WTC11 (cell line): Measurements from ENCODE around the gene KCNQ4. TPM values are rescaled to one million over a fixed set of nuclear protein-coding genes. Genes with fewer than 3 reads are reported as not detected.

Experiments
- ATAC-seq: fragments of 200-7000 bp; cut with Tn5 transposase; 2 replicates; pipeline ENCODE4 v1.10.0; 2021; ENCODE audit warnings: mild to moderate bottlenecking, moderate library complexity
- CTCF ChIA-PET: fragments of 300-600 bp; sonication (Branson Sonifier 250); formaldehyde crosslinking; loops from one replicate; lab custom pipeline; 2021; ENCODE audit warnings: antibody characterized with exemption; lab: Charles Lee
- POLR2A ChIA-PET: fragments of 350-600 bp; sonication (Branson Sonifier 250); formaldehyde crosslinking; loops from one replicate; lab custom pipeline; 2021; ENCODE audit warnings: antibody characterized with exemption; lab: Charles Lee
- DNase-seq: peaks from one replicate; pipeline ENCODE4 v3.0.0; 2021; ENCODE audit warnings: low spot score
- H3K27ac Mint-ChIP-seq: 2 replicates; pipeline ENCODE4 v1.8.0; 2021; ENCODE audit warnings: mixed read lengths
- H3K27me3 Mint-ChIP-seq: 2 replicates; pipeline ENCODE4 v1.8.0; 2021; ENCODE audit warnings: low read depth, mild to moderate bottlenecking, moderate library complexity, mixed read lengths
- H3K36me3 Mint-ChIP-seq: 2 replicates; pipeline ENCODE4 v1.8.0; 2021; ENCODE audit warnings: mixed read lengths
- H3K4me1 Mint-ChIP-seq: 2 replicates; pipeline ENCODE4 v1.8.0; 2022; ENCODE audit warnings: mixed read lengths
- H3K4me3 Mint-ChIP-seq: 2 replicates; pipeline ENCODE4 v1.8.0; 2021; ENCODE audit warnings: mild to moderate bottlenecking, moderate library complexity, mixed read lengths
- H3K9me3 Mint-ChIP-seq: 2 replicates; pipeline ENCODE4 v1.8.0; 2021; ENCODE audit warnings: mixed read lengths
- ATF1 ChIP-seq: sonication (generic); formaldehyde crosslinking; IDR thresholded peaks from 2 replicates; pipeline ENCODE4 v1.8.1; 2023; ENCODE audit warnings: mild to moderate bottlenecking, moderate library complexity, missing genetic modification reagents
- ELF4 ChIP-seq: sonication (generic); formaldehyde crosslinking; IDR thresholded peaks from 2 replicates; pipeline ENCODE4 v1.8.1; 2022; ENCODE audit warnings: low read depth, mild to moderate bottlenecking, moderate library complexity, missing genetic modification reagents
- EMX1 ChIP-seq: fragments of 250-450 bp; sonication (Bioruptor Pico); IDR thresholded peaks from 2 replicates; pipeline ENCODE4 v1.8.0; 2021; ENCODE audit warnings: mild to moderate bottlenecking
- FOXK1 ChIP-seq: sonication (generic); formaldehyde crosslinking; IDR thresholded peaks from 2 replicates; pipeline ENCODE4 v1.8.0; 2022; ENCODE audit warnings: mild to moderate bottlenecking, moderate library complexity, missing genetic modification reagents
- NR2C2 ChIP-seq: sonication (generic); formaldehyde crosslinking; IDR thresholded peaks from 2 replicates; pipeline ENCODE4 v1.8.0; 2022; ENCODE audit warnings: mild to moderate bottlenecking, missing genetic modification reagents
- SMAD4 ChIP-seq: sonication (generic); formaldehyde crosslinking; IDR thresholded peaks from 2 replicates; pipeline ENCODE4 v1.8.0; 2022; ENCODE audit warnings: mild to moderate bottlenecking, missing genetic modification reagents
- ZNF121 ChIP-seq: sonication (generic); formaldehyde crosslinking; IDR thresholded peaks from 2 replicates; pipeline ENCODE4 v1.8.0; 2023; ENCODE audit warnings: missing genetic modification reagents
- ZNF219 ChIP-seq: sonication (generic); formaldehyde crosslinking; IDR thresholded peaks from 2 replicates; pipeline ENCODE4 v1.8.0; 2023; ENCODE audit warnings: missing genetic modification reagents, mild to moderate bottlenecking, borderline replicate concordance
- ZNF281 ChIP-seq: sonication (generic); formaldehyde crosslinking; IDR thresholded peaks from 2 replicates; pipeline ENCODE4 v1.8.0; 2023; ENCODE audit warnings: mild to moderate bottlenecking, missing genetic modification reagents
- ZNF396 ChIP-seq: fragments of 250-450 bp; sonication (Bioruptor Pico); IDR thresholded peaks from 2 replicates; pipeline ENCODE4 v1.8.0; 2021; ENCODE audit warnings: mild to moderate bottlenecking, moderate library complexity, borderline replicate concordance
- ZNF416 ChIP-seq: fragments of 250-450 bp; sonication (Bioruptor Pico); IDR thresholded peaks from 2 replicates; pipeline ENCODE4 v1.9.0; 2021; ENCODE audit warnings: mild to moderate bottlenecking, inconsistent platforms
- ZNF512 ChIP-seq: sonication (generic); formaldehyde crosslinking; IDR thresholded peaks from 2 replicates; pipeline ENCODE4 v1.8.1; 2022; ENCODE audit warnings: missing genetic modification reagents, borderline replicate concordance
- ZNF671 ChIP-seq: fragments of 250-450 bp; sonication (Bioruptor Pico); IDR thresholded peaks from 2 replicates; pipeline ENCODE4 v1.8.0; 2021; ENCODE audit warnings: mild to moderate bottlenecking
- total RNA-seq: library from RNA; stranded (reverse); gene quantifications from 3 replicates; pipeline ENCODE4 v1.2.3, GENCODE V29; 2021
- TF ChIP-seq, protein P1 (sequence below): sonication (generic); formaldehyde crosslinking; IDR thresholded peaks from 2 replicates; pipeline ENCODE4 v1.8.0; 2022; ENCODE audit warnings: mild to moderate bottlenecking, missing genetic modification reagents
- TF ChIP-seq, protein P2 (sequence below): sonication (generic); formaldehyde crosslinking; IDR thresholded peaks from 2 replicates; pipeline ENCODE4 v1.8.1; 2023; ENCODE audit warnings: mild to moderate bottlenecking, moderate library complexity, missing genetic modification reagents
- TF ChIP-seq, protein P3 (sequence below): fragments of 250-450 bp; sonication (Bioruptor Pico); IDR thresholded peaks from 2 replicates; pipeline ENCODE4 v1.9.0; 2021; ENCODE audit warnings: moderate library complexity, mild to moderate bottlenecking, inconsistent platforms, borderline replicate concordance
- TF ChIP-seq, protein P4 (sequence below): sonication (generic); formaldehyde crosslinking; IDR thresholded peaks from 2 replicates; pipeline ENCODE4 v1.8.0; 2022; ENCODE audit warnings: mild to moderate bottlenecking, missing genetic modification reagents
- TF ChIP-seq, protein P5 (sequence below): sonication (generic); formaldehyde crosslinking; IDR thresholded peaks from 2 replicates; pipeline ENCODE4 v1.8.0; 2023; ENCODE audit warnings: missing genetic modification reagents
- TF ChIP-seq, protein P6 (sequence below): sonication (generic); formaldehyde crosslinking; IDR thresholded peaks from 2 replicates; pipeline ENCODE4 v1.8.1; 2022; ENCODE audit warnings: low read depth, mild to moderate bottlenecking, moderate library complexity, missing genetic modification reagents, borderline replicate concordance

Gene KCNQ4
- total RNA-seq, 1 experiment from 2014 or later = 4.0 TPM

- CTCF ChIA-PET = interaction anchor here (0.8 to 1.3 kb wide), 4 partner anchors 9 to 155 kb away, joined by 3 to 4 read pairs (median 4); no protein-coding TSS in a partner anchor
Measured at GRCh38 chr1:40823983-40824382, 40.4 kb downstream of the KCNQ4 start.

More at GRCh38 chr1:40823983-40824382, 40.4 kb downstream of the KCNQ4 start:
- POLR2A ChIA-PET = no interaction called here
- Mint-ChIP-seq H3K27me3 (no peaks in the 10 kb centered on the region; the same call in 1 of the 2 replicates), H3K9me3 (no peaks in the 10 kb centered on the region), H3K4me3 (no peak overlapping the region), H3K4me1 (peaks cover 29% of the 10 kb centered on the region), H3K36me3 (no peaks in the 10 kb centered on the region), H3K27ac (peak overlapping the region; percentile 44; the same call in 1 of the 2 replicates)
- DNase-seq (no peak), ATAC-seq (no peak)
- no peak for TF ChIP-seq SMAD4 (CRISPR knock-in tag)
- TF ChIP-seq ZNF396 (CRISPR knock-in tag) = no peak
- TF ChIP-seq, protein P1, sequence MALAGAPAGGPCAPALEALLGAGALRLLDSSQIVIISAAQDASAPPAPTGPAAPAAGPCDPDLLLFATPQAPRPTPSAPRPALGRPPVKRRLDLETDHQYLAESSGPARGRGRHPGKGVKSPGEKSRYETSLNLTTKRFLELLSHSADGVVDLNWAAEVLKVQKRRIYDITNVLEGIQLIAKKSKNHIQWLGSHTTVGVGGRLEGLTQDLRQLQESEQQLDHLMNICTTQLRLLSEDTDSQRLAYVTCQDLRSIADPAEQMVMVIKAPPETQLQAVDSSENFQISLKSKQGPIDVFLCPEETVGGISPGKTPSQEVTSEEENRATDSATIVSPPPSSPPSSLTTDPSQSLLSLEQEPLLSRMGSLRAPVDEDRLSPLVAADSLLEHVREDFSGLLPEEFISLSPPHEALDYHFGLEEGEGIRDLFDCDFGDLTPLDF (CRISPR knock-in tag) = no peak
- no peak for TF ChIP-seq NR2C2 (CRISPR knock-in tag)
- TF ChIP-seq ZNF416 (CRISPR knock-in tag) = no peak
- no peak for TF ChIP-seq ZNF671 (CRISPR knock-in tag)
- TF ChIP-seq, protein P2, sequence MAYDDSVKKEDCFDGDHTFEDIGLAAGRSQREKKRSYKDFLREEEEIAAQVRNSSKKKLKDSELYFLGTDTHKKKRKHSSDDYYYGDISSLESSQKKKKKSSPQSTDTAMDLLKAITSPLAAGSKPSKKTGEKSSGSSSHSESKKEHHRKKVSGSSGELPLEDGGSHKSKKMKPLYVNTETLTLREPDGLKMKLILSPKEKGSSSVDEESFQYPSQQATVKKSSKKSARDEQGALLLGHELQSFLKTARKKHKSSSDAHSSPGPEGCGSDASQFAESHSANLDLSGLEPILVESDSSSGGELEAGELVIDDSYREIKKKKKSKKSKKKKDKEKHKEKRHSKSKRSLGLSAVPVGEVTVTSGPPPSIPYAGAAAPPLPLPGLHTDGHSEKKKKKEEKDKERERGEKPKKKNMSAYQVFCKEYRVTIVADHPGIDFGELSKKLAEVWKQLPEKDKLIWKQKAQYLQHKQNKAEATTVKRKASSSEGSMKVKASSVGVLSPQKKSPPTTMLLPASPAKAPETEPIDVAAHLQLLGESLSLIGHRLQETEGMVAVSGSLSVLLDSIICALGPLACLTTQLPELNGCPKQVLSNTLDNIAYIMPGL = no peak
- TF ChIP-seq, protein P3, sequence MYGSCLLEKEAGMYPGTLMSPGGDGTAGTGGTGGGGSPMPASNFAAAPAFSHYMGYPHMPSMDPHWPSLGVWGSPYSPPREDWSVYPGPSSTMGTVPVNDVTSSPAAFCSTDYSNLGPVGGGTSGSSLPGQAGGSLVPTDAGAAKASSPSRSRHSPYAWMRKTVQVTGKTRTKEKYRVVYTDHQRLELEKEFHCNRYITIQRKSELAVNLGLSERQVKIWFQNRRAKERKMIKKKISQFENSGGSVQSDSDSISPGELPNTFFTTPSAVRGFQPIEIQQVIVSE = no peak
- TF ChIP-seq, protein P4, sequence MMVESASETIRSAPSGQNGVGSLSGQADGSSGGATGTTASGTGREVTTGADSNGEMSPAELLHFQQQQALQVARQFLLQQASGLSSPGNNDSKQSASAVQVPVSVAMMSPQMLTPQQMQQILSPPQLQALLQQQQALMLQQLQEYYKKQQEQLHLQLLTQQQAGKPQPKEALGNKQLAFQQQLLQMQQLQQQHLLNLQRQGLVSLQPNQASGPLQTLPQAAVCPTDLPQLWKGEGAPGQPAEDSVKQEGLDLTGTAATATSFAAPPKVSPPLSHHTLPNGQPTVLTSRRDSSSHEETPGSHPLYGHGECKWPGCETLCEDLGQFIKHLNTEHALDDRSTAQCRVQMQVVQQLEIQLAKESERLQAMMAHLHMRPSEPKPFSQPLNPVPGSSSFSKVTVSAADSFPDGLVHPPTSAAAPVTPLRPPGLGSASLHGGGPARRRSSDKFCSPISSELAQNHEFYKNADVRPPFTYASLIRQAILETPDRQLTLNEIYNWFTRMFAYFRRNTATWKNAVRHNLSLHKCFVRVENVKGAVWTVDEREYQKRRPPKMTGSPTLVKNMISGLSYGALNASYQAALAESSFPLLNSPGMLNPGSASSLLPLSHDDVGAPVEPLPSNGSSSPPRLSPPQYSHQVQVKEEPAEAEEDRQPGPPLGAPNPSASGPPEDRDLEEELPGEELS (CRISPR knock-in tag) = no peak
- no peak for TF ChIP-seq ELF4 (CRISPR knock-in tag)
- TF ChIP-seq ZNF512 = no peak
- TF ChIP-seq, protein P5, sequence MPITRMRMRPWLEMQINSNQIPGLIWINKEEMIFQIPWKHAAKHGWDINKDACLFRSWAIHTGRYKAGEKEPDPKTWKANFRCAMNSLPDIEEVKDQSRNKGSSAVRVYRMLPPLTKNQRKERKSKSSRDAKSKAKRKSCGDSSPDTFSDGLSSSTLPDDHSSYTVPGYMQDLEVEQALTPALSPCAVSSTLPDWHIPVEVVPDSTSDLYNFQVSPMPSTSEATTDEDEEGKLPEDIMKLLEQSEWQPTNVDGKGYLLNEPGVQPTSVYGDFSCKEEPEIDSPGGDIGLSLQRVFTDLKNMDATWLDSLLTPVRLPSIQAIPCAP (CRISPR knock-in tag) = no peak
- no peak for TF ChIP-seq FOXK1 (CRISPR knock-in tag)
- TF ChIP-seq, protein P6, sequence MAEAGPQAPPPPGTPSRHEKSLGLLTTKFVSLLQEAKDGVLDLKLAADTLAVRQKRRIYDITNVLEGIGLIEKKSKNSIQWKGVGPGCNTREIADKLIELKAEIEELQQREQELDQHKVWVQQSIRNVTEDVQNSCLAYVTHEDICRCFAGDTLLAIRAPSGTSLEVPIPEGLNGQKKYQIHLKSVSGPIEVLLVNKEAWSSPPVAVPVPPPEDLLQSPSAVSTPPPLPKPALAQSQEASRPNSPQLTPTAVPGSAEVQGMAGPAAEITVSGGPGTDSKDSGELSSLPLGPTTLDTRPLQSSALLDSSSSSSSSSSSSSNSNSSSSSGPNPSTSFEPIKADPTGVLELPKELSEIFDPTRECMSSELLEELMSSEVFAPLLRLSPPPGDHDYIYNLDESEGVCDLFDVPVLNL (CRISPR knock-in tag) = no peak
- TF ChIP-seq ZNF281 (CRISPR knock-in tag) = no peak
- TF ChIP-seq EMX1 (CRISPR knock-in tag) = no peak
- no peak for TF ChIP-seq ZNF121
- TF ChIP-seq ATF1 (CRISPR knock-in tag) = no peak
- no peak for TF ChIP-seq ZNF219 (CRISPR knock-in tag)
